K562 (cell line): ENCODE measurements around the gene LAT. TPM values are rescaled to one million over a fixed set of nuclear protein-coding genes. Genes with fewer than 3 reads are reported as not detected.

Experiments
- CHD1 ChIP-seq: fragments of 200-600 bp; sonication (generic); IDR thresholded peaks from one replicate; pipeline ENCODE4 v1.6.1; 2012; ENCODE audit warnings: mild to moderate bottlenecking, moderate library complexity, low read length, inconsistent platforms
- ELK1 ChIP-seq: sonication (generic); formaldehyde crosslinking; IDR thresholded peaks from 2 replicates; pipeline ENCODE4 v1.8.1; 2022; ENCODE audit warnings: missing genetic modification reagents
- HIVEP1 ChIP-seq: fragments of 250-450 bp; sonication (Bioruptor Pico); IDR thresholded peaks from 2 replicates; pipeline ENCODE4 v1.4.0; 2020; ENCODE audit warnings: mild to moderate bottlenecking
- MLX ChIP-seq, 2 experiments: fragments of 450-650 bp in 1 of 2; sonication (generic) in 1 of 2; formaldehyde crosslinking; conservative IDR thresholded peaks; 2 replicates each; pipeline versions ENCODE4 v1.4.0 to v1.8.1; 2020 to 2022; ENCODE audit warnings: mild to moderate bottlenecking in 1 of 2, missing genetic modification reagents in 1 of 2
- MYNN ChIP-seq, 2 experiments: sonication (generic); formaldehyde crosslinking in 1 of 2; IDR thresholded peaks; 2 replicates each; pipeline versions ENCODE4 v1.5.0 to v1.6.1; 2016 to 2020; ENCODE audit warnings: antibody characterized with exemption in 1 of 2, missing genetic modification reagents in 1 of 2
- PHB2 ChIP-seq: fragments of 450-650 bp; IDR thresholded peaks from 2 replicates; pipeline ENCODE4 v1.6.1; 2017; ENCODE audit warnings: low read depth
- POLR2AphosphoS2 ChIP-seq: IDR thresholded peaks from 2 replicates; pipeline ENCODE4 v1.6.1; 2012; ENCODE audit warnings: low read length, improper control_type of control experiment
- SOX6 ChIP-seq: fragments of 450-650 bp; IDR thresholded peaks from 2 replicates; pipeline ENCODE4 v1.6.1; 2014; ENCODE audit warnings: mild to moderate bottlenecking
- STAT5B ChIP-seq: fragments of 250-450 bp; sonication (Bioruptor Pico); IDR thresholded peaks from 2 replicates; pipeline ENCODE4 v1.8.0; 2021; ENCODE audit warnings: mild to moderate bottlenecking, inconsistent platforms
- TRIM24 ChIP-seq, 2 experiments: fragments of 450-650 bp; IDR thresholded peaks; 2 replicates each; pipeline ENCODE4 v1.6.1; 2016
- ZFPM2 ChIP-seq: fragments of 250-450 bp; sonication (Bioruptor Pico); IDR thresholded peaks from 2 replicates; pipeline ENCODE4 v1.5.1; 2022; ENCODE audit warnings: mild to moderate bottlenecking
- ZNF316 ChIP-seq: fragments of 450-650 bp; IDR thresholded peaks from 2 replicates; pipeline ENCODE4 v1.6.1; 2016
- polyA plus RNA-seq, 8 experiments: library from polyadenylated mRNA; depleted of rRNA in 4 of 8; stranded (reverse) in 5 of 8; unstranded in 3 of 8; fragments of >200 nt; fragmentation: Nextera tagmentation in 2 of 8; fragmentation: Illumina TruSeq in 1 of 8; extraction: Ambion mirVana in 2 of 8; extraction: Trizol in 1 of 8; gene quantifications; 2 replicates each; pipeline versions ENCODE4 v1.2.1 to v1.2.3, GENCODE V29; 2011 to 2014; ENCODE audit warnings: inconsistent platforms in 1 of 8, missing spikeins in 1 of 8
- total RNA-seq, 7 experiments: library from RNA; depleted of rRNA in 6 of 7; stranded (reverse); fragments of >200 nt in 6 of 7; fragmentation: Illumina TruSeq in 2 of 7; extraction: Trizol in 2 of 7; gene quantifications; 2 replicates each; pipeline versions ENCODE4 v1.2.1 to v1.2.3, GENCODE V29; 2011 to 2021; ENCODE audit warnings: low replicate concordance in 1 of 7
- TF ChIP-seq, protein P1 (sequence below): sonication (generic); formaldehyde crosslinking; IDR thresholded peaks from 2 replicates; pipeline ENCODE4 v1.8.1; 2023; ENCODE audit warnings: missing genetic modification reagents, mild to moderate bottlenecking, borderline replicate concordance
- TF ChIP-seq, protein P2 (sequence below): fragments of 250-450 bp; sonication (Bioruptor Pico); IDR thresholded peaks from 2 replicates; pipeline ENCODE4 v1.9.0; 2021; ENCODE audit warnings: mild to moderate bottlenecking, inconsistent platforms
- TF ChIP-seq, protein P3 (sequence below): sonication (generic); formaldehyde crosslinking; IDR thresholded peaks from 2 replicates; pipeline ENCODE4 v1.8.1; 2023; ENCODE audit warnings: mild to moderate bottlenecking, missing genetic modification reagents

The LAT gene
- total and polyA plus RNA-seq, 9 of the 15 experiments (the other 6 are each of a cell fraction or from before 2014, with no cell fraction given), result 0.40 to 4.2 (median 1.3) TPM

GRCh38 chr16:29029168-29029994 lies 44.5 kb downstream of the LAT start (continued):
- TF ChIP-seq, protein P1, sequence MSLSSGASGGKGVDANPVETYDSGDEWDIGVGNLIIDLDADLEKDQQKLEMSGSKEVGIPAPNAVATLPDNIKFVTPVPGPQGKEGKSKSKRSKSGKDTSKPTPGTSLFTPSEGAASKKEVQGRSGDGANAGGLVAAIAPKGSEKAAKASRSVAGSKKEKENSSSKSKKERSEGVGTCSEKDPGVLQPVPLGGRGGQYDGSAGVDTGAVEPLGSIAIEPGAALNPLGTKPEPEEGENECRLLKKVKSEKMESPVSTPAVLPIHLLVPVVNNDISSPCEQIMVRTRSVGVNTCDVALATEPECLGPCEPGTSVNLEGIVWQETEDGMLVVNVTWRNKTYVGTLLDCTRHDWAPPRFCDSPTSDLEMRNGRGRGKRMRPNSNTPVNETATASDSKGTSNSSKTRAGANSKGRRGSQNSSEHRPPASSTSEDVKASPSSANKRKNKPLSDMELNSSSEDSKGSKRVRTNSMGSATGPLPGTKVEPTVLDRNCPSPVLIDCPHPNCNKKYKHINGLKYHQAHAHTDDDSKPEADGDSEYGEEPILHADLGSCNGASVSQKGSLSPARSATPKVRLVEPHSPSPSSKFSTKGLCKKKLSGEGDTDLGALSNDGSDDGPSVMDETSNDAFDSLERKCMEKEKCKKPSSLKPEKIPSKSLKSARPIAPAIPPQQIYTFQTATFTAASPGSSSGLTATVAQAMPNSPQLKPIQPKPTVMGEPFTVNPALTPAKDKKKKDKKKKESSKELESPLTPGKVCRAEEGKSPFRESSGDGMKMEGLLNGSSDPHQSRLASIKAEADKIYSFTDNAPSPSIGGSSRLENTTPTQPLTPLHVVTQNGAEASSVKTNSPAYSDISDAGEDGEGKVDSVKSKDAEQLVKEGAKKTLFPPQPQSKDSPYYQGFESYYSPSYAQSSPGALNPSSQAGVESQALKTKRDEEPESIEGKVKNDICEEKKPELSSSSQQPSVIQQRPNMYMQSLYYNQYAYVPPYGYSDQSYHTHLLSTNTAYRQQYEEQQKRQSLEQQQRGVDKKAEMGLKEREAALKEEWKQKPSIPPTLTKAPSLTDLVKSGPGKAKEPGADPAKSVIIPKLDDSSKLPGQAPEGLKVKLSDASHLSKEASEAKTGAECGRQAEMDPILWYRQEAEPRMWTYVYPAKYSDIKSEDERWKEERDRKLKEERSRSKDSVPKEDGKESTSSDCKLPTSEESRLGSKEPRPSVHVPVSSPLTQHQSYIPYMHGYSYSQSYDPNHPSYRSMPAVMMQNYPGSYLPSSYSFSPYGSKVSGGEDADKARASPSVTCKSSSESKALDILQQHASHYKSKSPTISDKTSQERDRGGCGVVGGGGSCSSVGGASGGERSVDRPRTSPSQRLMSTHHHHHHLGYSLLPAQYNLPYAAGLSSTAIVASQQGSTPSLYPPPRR (CRISPR knock-in tag), result no peak
- TF ChIP-seq ELK1 (CRISPR knock-in tag) (no peak), CHD1 (no peak), TRIM24 (IDR thresholded peaks at IDR 0.05) (peak in 1 of 2 experiments; percentile 41; a peak in 2 of 4 replicates), ZFPM2 (CRISPR knock-in tag) (no peak), SOX6 (0 out of 2 replicates have a peak, but pooled peaks have one; percentile 15), MLX (CRISPR knock-in tag; conservative IDR thresholded peaks at IDR 0.05) (no peak), POLR2AphosphoS2 (no peak), ZNF316 (peak; percentile 75), HIVEP1 (no peak), STAT5B (CRISPR knock-in tag) (no peak), PHB2 (no peak), MYNN (IDR thresholded peaks at IDR 0.05) (peak; percentile 84; the same call in 1 of the 2 replicates), MYNN (CRISPR knock-in tag; IDR thresholded peaks at IDR 0.05) (no peak)
- TF ChIP-seq, protein P2, sequence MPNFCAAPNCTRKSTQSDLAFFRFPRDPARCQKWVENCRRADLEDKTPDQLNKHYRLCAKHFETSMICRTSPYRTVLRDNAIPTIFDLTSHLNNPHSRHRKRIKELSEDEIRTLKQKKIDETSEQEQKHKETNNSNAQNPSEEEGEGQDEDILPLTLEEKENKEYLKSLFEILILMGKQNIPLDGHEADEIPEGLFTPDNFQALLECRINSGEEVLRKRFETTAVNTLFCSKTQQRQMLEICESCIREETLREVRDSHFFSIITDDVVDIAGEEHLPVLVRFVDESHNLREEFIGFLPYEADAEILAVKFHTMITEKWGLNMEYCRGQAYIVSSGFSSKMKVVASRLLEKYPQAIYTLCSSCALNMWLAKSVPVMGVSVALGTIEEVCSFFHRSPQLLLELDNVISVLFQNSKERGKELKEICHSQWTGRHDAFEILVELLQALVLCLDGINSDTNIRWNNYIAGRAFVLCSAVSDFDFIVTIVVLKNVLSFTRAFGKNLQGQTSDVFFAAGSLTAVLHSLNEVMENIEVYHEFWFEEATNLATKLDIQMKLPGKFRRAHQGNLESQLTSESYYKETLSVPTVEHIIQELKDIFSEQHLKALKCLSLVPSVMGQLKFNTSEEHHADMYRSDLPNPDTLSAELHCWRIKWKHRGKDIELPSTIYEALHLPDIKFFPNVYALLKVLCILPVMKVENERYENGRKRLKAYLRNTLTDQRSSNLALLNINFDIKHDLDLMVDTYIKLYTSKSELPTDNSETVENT (CRISPR knock-in tag), result no peak
- TF ChIP-seq, protein P3, sequence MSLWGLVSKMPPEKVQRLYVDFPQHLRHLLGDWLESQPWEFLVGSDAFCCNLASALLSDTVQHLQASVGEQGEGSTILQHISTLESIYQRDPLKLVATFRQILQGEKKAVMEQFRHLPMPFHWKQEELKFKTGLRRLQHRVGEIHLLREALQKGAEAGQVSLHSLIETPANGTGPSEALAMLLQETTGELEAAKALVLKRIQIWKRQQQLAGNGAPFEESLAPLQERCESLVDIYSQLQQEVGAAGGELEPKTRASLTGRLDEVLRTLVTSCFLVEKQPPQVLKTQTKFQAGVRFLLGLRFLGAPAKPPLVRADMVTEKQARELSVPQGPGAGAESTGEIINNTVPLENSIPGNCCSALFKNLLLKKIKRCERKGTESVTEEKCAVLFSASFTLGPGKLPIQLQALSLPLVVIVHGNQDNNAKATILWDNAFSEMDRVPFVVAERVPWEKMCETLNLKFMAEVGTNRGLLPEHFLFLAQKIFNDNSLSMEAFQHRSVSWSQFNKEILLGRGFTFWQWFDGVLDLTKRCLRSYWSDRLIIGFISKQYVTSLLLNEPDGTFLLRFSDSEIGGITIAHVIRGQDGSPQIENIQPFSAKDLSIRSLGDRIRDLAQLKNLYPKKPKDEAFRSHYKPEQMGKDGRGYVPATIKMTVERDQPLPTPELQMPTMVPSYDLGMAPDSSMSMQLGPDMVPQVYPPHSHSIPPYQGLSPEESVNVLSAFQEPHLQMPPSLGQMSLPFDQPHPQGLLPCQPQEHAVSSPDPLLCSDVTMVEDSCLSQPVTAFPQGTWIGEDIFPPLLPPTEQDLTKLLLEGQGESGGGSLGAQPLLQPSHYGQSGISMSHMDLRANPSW (CRISPR knock-in tag), result no peak
